CD4-positive, alpha-beta memory T cell (primary cell): ENCODE results near the gene ACAT2. TPM values are rescaled to one million over a fixed set of nuclear protein-coding genes. Genes with fewer than 3 reads are reported as not detected.
"Not testable (repeated sequence)": the region's sequence is repeated elsewhere in the genome, so short reads cannot be mapped to it uniquely, and the experiment has no call there.

Source experiments
- CTCF ChIA-PET: fragments of 350-600 bp; sonication (Branson Sonifier 250); formaldehyde crosslinking; loops from one replicate; lab custom pipeline; 2021; ENCODE audit warnings: inconsistent platforms; ENCODE audit not compliant: partially characterized antibody; lab: Charles Lee
- POLR2A ChIA-PET: fragments of 350-600 bp; sonication (Branson Sonifier 250); formaldehyde crosslinking; loops from one replicate; lab custom pipeline; 2021; ENCODE audit not compliant: partially characterized antibody; lab: Charles Lee
- DNase-seq, 5 donors: peaks; one replicate each; pipeline versions ENCODE4 v3.0.0 to v3.0.0-alpha.2; 2020 to 2022; ENCODE audit warnings: mixed read lengths in 1 of 5
- H3K27ac ChIP-seq: one replicate; pipeline ENCODE4 v1.7.0; 2013; ENCODE audit warnings: low read depth, low read length
- H3K27me3 ChIP-seq: 2 replicates; pipeline ENCODE4 v1.7.0; 2013; ENCODE audit warnings: mild to moderate bottlenecking, low read length, moderate library complexity; ENCODE audit not compliant: insufficient read depth
- H3K36me3 ChIP-seq: 2 replicates; pipeline ENCODE4 v1.7.0; 2013; ENCODE audit warnings: mild to moderate bottlenecking, low read length, moderate library complexity; ENCODE audit not compliant: insufficient read depth
- H3K4me1 ChIP-seq: 2 replicates; pipeline ENCODE4 v1.7.0; 2013; ENCODE audit warnings: mild to moderate bottlenecking, low read length, moderate library complexity; ENCODE audit not compliant: insufficient read depth
- H3K4me3 ChIP-seq, 2 donors: one replicate each; pipeline ENCODE4 v1.7.0; 2013; ENCODE audit warnings: low read length in 2 of 2, mild to moderate bottlenecking in 1 of 2
- H3K9me3 ChIP-seq, 2 donors: one replicate each; pipeline ENCODE4 v1.7.0; 2013; ENCODE audit warnings: low read length in 2 of 2, control low read depth in 1 of 2; ENCODE audit not compliant: control insufficient read depth in 1 of 2
- H3K27ac Mint-ChIP-seq, 7 donors: one replicate each; pipeline ENCODE4 v1.8.0; 2020 to 2021; ENCODE audit warnings: mixed read lengths in 7 of 7, mild to moderate bottlenecking in 6 of 7, inconsistent platforms in 3 of 7, moderate library complexity in 3 of 7
- H3K27me3 Mint-ChIP-seq, 2 donors: one replicate each; pipeline ENCODE4 v1.8.0; 2020 to 2021; ENCODE audit warnings: mixed read lengths in 2 of 2
- H3K36me3 Mint-ChIP-seq, 2 donors: one replicate each; pipeline ENCODE4 v1.8.0; 2020 to 2021; ENCODE audit warnings: mixed read lengths in 2 of 2, inconsistent platforms in 1 of 2, mild to moderate bottlenecking in 1 of 2
- H3K4me1 Mint-ChIP-seq, 4 donors: one replicate each; pipeline ENCODE4 v1.8.0; 2020 to 2021; ENCODE audit warnings: mixed read lengths in 4 of 4, mild to moderate bottlenecking in 1 of 4
- H3K4me3 Mint-ChIP-seq, 8 donors: one replicate each; pipeline ENCODE4 v1.8.0; 2020 to 2021; ENCODE audit warnings: mixed read lengths in 8 of 8, mild to moderate bottlenecking in 7 of 8, moderate library complexity in 6 of 8, inconsistent platforms in 3 of 8
- H3K9me3 Mint-ChIP-seq, 8 donors: one replicate each; pipeline ENCODE4 v1.8.0; 2020 to 2021; ENCODE audit warnings: mixed read lengths in 8 of 8, mild to moderate bottlenecking in 5 of 8, inconsistent platforms in 3 of 8, moderate library complexity in 1 of 8
- intact Hi-C: fragments of 100-400 bp; cut with micrococcal nuclease; formaldehyde crosslinking; loops from one replicate; pipeline ENCODE4 v1.15.1; 2023
- polyA plus RNA-seq, 2 donors: library from polyadenylated mRNA; unstranded; fragments of 300-500 nt; fragmentation: Illumina TruSeq; gene quantifications; one replicate each; pipeline ENCODE4 v1.2.3, GENCODE V29; 2021
- total RNA-seq, 2 experiments: library from RNA; stranded (reverse); gene quantifications; one replicate each; pipeline ENCODE4 v1.2.3, GENCODE V29; 2021

ACAT2 gene
- total and polyA plus RNA-seq, 4 experiments from 2014 or later = 30.5 to 53.2 (median 37.2) TPM

DNA sequence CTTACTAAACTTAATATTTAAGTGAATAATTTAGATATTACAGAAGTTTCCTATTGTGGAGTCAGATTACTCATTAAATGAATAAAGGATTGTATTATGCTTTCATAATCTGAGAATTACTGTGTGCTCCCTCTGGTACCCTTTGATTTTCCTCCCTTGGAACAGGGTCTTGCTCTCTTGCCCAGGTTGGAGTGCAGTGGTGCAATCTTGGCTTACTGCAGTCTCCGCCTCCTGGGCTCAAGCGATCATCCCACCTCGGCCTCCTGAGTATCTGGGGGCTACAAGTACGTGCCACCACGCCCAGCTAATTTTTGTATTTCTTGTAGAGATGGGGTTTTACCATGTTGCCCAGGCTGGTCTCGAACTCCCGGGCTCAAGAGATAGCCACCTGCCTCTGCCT, 24.9 kb upstream of the ACAT2 start:
- Mint-ChIP-seq H3K4me1 (peaks cover 24 to 59% (median 40%) of the 10 kb centered on the region in 4 donors), H3K36me3 (peaks cover 15 to 39% of the 10 kb centered on the region in 2 donors), H3K27me3 (no peaks in the 10 kb centered on the region), H3K27ac (peak overlapping the region in 2 of 7 donors; percentile 32 to 75), H3K9me3 (no peaks in the 10 kb centered on the region), H3K4me3 (no peak overlapping the region)
- H3K27me3 ChIP-seq = no peaks in the 10 kb centered on the region
- H3K4me1 ChIP-seq = peaks cover 67% of the 10 kb centered on the region
- no peak overlapping the region for H3K27ac ChIP-seq
- intact Hi-C loops = no loop called here
- CTCF ChIA-PET = no interaction called here
- POLR2A ChIA-PET = interaction anchor here (2.0 kb wide), 1 partner anchor 11 kb away, joined by 14 read pairs; the partner anchor contains the start of gene WTAP
- DNase-seq = no peak
- H3K36me3 ChIP-seq = peaks cover 41% of the 10 kb centered on the region
- H3K4me3 ChIP-seq = no peak overlapping the region
- H3K9me3 ChIP-seq = no peaks in the 10 kb centered on the region

DNA sequence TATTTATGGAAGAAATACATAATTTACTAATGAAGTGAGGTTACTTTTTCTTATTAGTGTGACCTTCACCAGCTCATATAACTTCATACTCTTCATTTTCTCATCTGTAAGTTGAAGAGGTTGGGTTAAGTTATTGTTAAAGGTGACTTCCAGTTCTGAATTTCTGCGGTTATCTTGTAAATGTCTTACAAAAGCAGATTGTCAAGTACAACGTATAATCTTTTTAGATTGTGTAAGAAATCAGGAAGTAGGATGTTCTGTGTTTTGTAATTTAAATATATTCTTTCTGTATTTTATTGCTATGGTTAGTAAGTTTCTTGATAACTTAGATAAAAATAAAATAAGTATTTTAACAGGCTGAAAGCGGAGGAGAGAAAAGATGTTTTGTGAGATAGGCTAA, 22.5 kb upstream of the ACAT2 start:
- Histone ChIP-seq H3K27ac (no peak overlapping the region), H3K4me1 (peaks cover 45% of the 10 kb centered on the region), H3K9me3 (no peaks in the 10 kb centered on the region), H3K27me3 (no peaks in the 10 kb centered on the region), H3K36me3 (peaks cover 63% of the 10 kb centered on the region), H3K4me3 (no peak overlapping the region)
- H3K4me3 Mint-ChIP-seq = no peak overlapping the region
- no peaks in the 10 kb centered on the region for H3K27me3 Mint-ChIP-seq
- peak overlapping the region in 1 of 7 donors; percentile 24 for H3K27ac Mint-ChIP-seq
- CTCF ChIA-PET = no interaction called here
- no peak for DNase-seq
- peaks cover 30 to 52% of the 10 kb centered on the region in 2 donors for H3K36me3 Mint-ChIP-seq
- POLR2A ChIA-PET = interaction anchor here (1.5 kb wide), 1 partner anchor 17 kb away, joined by 4 read pairs; no protein-coding TSS in a partner anchor
- intact Hi-C loops = loop anchor here (2.0 kb wide), 1 partner anchor 13 kb away; no protein-coding TSS in a partner anchor
- H3K9me3 Mint-ChIP-seq = no peaks in the 10 kb centered on the region
- peaks cover 21 to 39% (median 32%) of the 10 kb centered on the region in 4 donors for H3K4me1 Mint-ChIP-seq

DNA sequence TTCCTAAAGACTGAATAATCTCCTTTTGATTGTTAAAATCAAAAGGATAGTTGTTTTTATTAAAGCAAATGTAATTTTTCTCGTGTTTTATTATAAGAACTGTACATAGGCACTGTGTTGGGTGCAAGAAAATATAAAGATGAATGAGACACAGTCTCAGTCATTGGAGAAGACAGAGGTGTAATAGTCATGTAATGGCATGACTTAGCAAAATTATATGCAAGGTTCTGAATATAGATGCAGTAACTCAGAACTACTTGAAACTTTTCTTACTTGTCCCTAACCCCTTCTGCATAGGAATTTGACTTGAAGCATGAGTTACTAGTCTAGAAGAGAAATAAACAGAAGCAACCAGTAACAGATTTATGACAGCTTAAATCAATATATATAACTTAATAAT, 19.7 kb upstream of the ACAT2 start:
- ChIA-PET CTCF (no interaction called here), POLR2A (interaction anchor here (0.6 to 1.6 kb wide), 3 partner anchors 9 to 16 kb away, joined by 3 to 4 read pairs (median 4); no protein-coding TSS in a partner anchor)
- peaks cover 50 to 76% of the 10 kb centered on the region in 2 donors for H3K36me3 Mint-ChIP-seq
- Histone ChIP-seq H3K4me1 (peaks cover 19% of the 10 kb centered on the region), H3K27me3 (no peaks in the 10 kb centered on the region), H3K9me3 (no peaks in the 10 kb centered on the region), H3K27ac (no peak overlapping the region), H3K36me3 (peaks cover 86% of the 10 kb centered on the region), H3K4me3 (no peak overlapping the region)
- H3K4me1 Mint-ChIP-seq = peaks cover 23 to 33% (median 29%) of the 10 kb centered on the region in 4 donors
- no peak for DNase-seq
- H3K9me3 Mint-ChIP-seq = no peaks in the 10 kb centered on the region
- peak overlapping the region in 3 of 7 donors; percentile 8 to 22 (median 22) for H3K27ac Mint-ChIP-seq
- no peaks in the 10 kb centered on the region for H3K27me3 Mint-ChIP-seq
- intact Hi-C loops = no loop called here
- H3K4me3 Mint-ChIP-seq = no peak overlapping the region

DNA sequence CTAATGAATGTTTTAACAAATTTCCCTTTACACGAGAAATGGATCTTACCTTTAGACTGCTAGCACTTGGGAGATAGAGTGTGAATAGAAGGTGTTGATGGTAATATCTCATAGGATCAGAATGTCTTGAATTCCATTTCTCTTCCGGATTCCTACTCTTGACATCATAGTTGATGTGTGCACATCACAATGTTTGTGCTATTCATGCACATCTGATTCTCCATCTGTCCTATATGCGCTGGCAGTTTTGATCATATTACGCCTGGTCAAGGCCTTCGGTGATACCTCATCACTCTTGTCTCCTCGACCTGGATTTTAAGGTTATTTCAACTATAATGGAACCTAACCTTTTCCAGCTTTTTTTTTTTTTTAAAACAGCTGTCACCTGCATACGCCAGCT, 16.8 kb upstream of the ACAT2 start:
- no peak for DNase-seq
- POLR2A ChIA-PET = interaction anchor here (1.0 kb wide), 1 partner anchor 16 kb away, joined by 3 read pairs; the partner anchor contains the start of gene ACAT2
- H3K4me1 Mint-ChIP-seq = peaks cover 9 to 36% (median 21%) of the 10 kb centered on the region in 4 donors
- H3K27me3 Mint-ChIP-seq = no peaks in the 10 kb centered on the region
- intact Hi-C loops = no loop called here
- H3K27me3 ChIP-seq = no peaks in the 10 kb centered on the region
- H3K36me3 ChIP-seq = peaks cover 86% of the 10 kb centered on the region
- no peaks in the 10 kb centered on the region for H3K9me3 Mint-ChIP-seq
- no peak overlapping the region for H3K4me3 Mint-ChIP-seq
- no peaks in the 10 kb centered on the region for H3K4me1 ChIP-seq
- peak overlapping the region in 4 of 7 donors; percentile 43 to 75 (median 63) for H3K27ac Mint-ChIP-seq
- H3K9me3 ChIP-seq = no peaks in the 10 kb centered on the region
- H3K4me3 ChIP-seq = no peak overlapping the region
- CTCF ChIA-PET = no interaction called here
- no peak overlapping the region for H3K27ac ChIP-seq
- peaks cover 68 to 82% of the 10 kb centered on the region in 2 donors for H3K36me3 Mint-ChIP-seq

DNA sequence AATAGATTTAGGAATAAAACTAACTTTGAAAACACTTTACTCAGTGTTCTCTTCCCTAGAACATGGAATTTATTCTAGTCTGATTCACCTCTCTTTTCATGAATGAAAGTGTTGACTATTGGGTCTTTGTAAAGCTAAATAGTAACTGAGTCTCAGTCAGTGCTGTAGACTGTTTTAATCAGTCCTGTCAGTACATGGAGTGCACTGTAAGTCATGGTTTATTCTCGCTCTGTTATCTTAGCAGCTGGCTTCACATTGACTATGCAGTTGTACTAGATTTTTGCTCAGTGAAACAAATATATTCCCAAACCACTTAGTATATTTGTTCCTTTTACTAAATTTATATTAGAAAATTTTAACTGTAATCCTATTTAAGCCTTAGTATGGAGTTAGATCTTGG, 15.1 kb upstream of the ACAT2 start:
- no peaks in the 10 kb centered on the region for H3K27me3 Mint-ChIP-seq
- H3K4me1 Mint-ChIP-seq = peaks cover 6 to 30% (median 15%) of the 10 kb centered on the region in 4 donors
- intact Hi-C loops = no loop called here
- H3K9me3 Mint-ChIP-seq = no peaks in the 10 kb centered on the region
- no peak overlapping the region for H3K27ac ChIP-seq
- H3K4me3 Mint-ChIP-seq = no peak overlapping the region
- CTCF ChIA-PET = interaction anchor here (1.6 kb wide), 1 partner anchor 9 kb away, joined by 3 read pairs; no protein-coding TSS in a partner anchor
- POLR2A ChIA-PET = no interaction called here
- H3K27me3 ChIP-seq = no peaks in the 10 kb centered on the region
- no peaks in the 10 kb centered on the region for H3K4me1 ChIP-seq
- DNase-seq = no peak
- no peak overlapping the region for H3K4me3 ChIP-seq
- no peaks in the 10 kb centered on the region for H3K9me3 ChIP-seq
- peaks cover 79% of the 10 kb centered on the region for H3K36me3 ChIP-seq
- H3K36me3 Mint-ChIP-seq = peaks cover 62 to 80% of the 10 kb centered on the region in 2 donors
- no peak overlapping the region for H3K27ac Mint-ChIP-seq

DNA sequence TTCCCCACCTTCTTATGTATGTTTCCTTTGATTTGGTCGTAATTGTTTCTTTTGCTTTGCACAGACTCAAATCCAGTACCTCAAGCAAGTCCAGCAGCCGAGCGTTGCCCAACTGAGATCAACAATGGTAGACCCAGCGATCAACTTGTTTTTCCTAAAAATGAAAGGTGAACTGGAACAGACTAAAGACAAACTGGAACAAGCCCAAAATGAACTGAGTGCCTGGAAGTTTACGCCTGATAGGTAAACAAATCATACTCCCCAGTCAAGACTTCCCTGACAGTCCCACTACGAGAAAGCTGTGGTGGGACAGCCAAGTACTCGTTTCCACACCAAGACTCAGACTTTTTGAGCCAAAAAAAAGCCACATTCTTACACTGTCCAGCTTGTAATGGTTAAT, 13.7 kb upstream of the ACAT2 start:
- not testable (repeated sequence) for H3K9me3 Mint-ChIP-seq, H3K4me3 ChIP-seq, H3K27ac ChIP-seq, H3K4me3 Mint-ChIP-seq, DNase-seq, H3K27me3 Mint-ChIP-seq, H3K4me1 ChIP-seq, H3K9me3 ChIP-seq, H3K27me3 ChIP-seq
- peaks cover 6 to 30% (median 14%) of the 10 kb centered on the region in 4 donors for H3K4me1 Mint-ChIP-seq
- H3K36me3 ChIP-seq = peaks cover 79% of the 10 kb centered on the region
- H3K27ac Mint-ChIP-seq = peak overlapping the region in 2 of 7 donors; percentile 7 to 65
- intact Hi-C loops = loop anchor here (2.0 kb wide), 1 partner anchor 15 kb away; the partner anchor contains the start of gene ACAT2
- H3K36me3 Mint-ChIP-seq = peaks cover 57 to 80% of the 10 kb centered on the region in 2 donors
- CTCF ChIA-PET = interaction anchor here (1.4 to 1.6 kb wide), 2 partner anchors 10 to 27 kb away, joined by 3 to 4 read pairs; no protein-coding TSS in a partner anchor
- POLR2A ChIA-PET = interaction anchor here (0.6 kb wide), 1 partner anchor 11 kb away, joined by 3 read pairs; no protein-coding TSS in a partner anchor

DNA sequence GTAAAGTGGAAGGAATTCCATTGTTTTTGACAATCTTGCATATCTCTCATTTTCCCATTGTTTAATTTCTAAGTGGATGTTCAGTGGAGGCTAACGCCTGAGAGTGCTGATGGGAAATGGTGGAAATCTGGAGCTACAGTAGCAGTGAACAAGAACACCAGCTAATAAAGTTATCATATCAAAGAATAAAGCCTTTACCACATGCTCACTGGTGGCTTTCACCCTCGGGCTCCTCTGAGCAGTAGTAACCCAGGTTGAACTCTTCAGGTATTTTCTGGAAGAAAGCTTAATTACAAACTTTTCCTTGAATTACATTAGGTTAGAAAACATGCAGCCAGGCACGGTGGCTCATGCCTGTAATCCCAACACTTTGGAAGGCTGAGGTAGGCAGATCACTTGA, 10.4 kb upstream of the ACAT2 start:
- Histone ChIP-seq H3K27me3 (no peaks in the 10 kb centered on the region), H3K9me3 (no peaks in the 10 kb centered on the region), H3K4me1 (no peaks in the 10 kb centered on the region), H3K27ac (no peak overlapping the region), H3K4me3 (no peak overlapping the region), H3K36me3 (peaks cover 77% of the 10 kb centered on the region)
- H3K36me3 Mint-ChIP-seq = peaks cover 47 to 77% of the 10 kb centered on the region in 2 donors
- CTCF ChIA-PET = interaction anchor here (1.0 kb wide), 1 partner anchor 31 kb away, joined by 4 read pairs; no protein-coding TSS in a partner anchor
- no peak for DNase-seq
- H3K4me1 Mint-ChIP-seq = peaks cover 0 to 14% (median 4%) of the 10 kb centered on the region in 4 donors
- H3K9me3 Mint-ChIP-seq = no peaks in the 10 kb centered on the region
- H3K4me3 Mint-ChIP-seq = no peak overlapping the region
- no peaks in the 10 kb centered on the region for H3K27me3 Mint-ChIP-seq
- H3K27ac Mint-ChIP-seq = peak overlapping the region in 2 of 7 donors; percentile 35 to 46
- intact Hi-C loops = no loop called here
- POLR2A ChIA-PET = interaction anchor here (1.1 to 1.7 kb wide), 3 partner anchors 9 to 38 kb away, joined by 4 to 6 read pairs (median 4); partner anchors contain the start of genes ACAT2 and TCP1
